ENCODE data around the gene MCM8.

- TF ChIP-seq CTCF (IDR thresholded peaks at IDR 0.05): no peak
- TF ChIP-seq POLR2A (IDR thresholded peaks at IDR 0.05): no peak
- TF ChIP-seq POLR2AphosphoS5 (IDR thresholded peaks at IDR 0.05): no peak
These were observed 80.1 kb downstream of the MCM8 start for GRCh38 chr20:6030453-6031080.

Measured in breast epithelium (tissue), 3 donors.